T1000 (cell line): Measurements from ENCODE around the gene UVSSA.
"Not testable (repeated sequence)": the region's sequence is repeated elsewhere in the genome, so short reads cannot be mapped to it uniquely, and the experiment has no call there.

ENCODE experiments used
- DNase-seq: peaks from one replicate; lab custom pipeline; 2025; ENCODE audit warnings: mixed read lengths; lab: John Stamatoyannopoulos, UW

Gene UVSSA

DNA sequence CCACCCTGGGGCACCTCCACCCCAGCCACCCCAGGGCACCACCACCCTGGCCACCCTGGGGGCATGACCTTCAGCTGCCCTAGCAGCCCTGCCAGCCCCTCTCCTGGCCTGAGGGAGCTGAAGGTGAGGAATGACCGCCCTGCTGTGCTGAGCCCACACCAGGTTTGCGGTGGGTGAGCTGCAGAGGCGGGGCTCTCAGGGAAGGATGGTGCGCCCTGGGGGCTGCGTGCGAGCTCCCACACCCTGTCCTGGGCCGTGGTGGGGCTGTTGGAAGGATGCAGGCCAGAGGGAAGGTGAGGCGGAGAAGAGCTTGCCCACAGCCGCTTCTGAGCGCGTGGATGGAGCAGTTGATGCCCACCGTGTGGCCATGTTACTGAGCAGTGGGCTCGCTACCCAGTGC, 17.7 kb downstream of the UVSSA start:
- DNase-seq, result no peak

DNA sequence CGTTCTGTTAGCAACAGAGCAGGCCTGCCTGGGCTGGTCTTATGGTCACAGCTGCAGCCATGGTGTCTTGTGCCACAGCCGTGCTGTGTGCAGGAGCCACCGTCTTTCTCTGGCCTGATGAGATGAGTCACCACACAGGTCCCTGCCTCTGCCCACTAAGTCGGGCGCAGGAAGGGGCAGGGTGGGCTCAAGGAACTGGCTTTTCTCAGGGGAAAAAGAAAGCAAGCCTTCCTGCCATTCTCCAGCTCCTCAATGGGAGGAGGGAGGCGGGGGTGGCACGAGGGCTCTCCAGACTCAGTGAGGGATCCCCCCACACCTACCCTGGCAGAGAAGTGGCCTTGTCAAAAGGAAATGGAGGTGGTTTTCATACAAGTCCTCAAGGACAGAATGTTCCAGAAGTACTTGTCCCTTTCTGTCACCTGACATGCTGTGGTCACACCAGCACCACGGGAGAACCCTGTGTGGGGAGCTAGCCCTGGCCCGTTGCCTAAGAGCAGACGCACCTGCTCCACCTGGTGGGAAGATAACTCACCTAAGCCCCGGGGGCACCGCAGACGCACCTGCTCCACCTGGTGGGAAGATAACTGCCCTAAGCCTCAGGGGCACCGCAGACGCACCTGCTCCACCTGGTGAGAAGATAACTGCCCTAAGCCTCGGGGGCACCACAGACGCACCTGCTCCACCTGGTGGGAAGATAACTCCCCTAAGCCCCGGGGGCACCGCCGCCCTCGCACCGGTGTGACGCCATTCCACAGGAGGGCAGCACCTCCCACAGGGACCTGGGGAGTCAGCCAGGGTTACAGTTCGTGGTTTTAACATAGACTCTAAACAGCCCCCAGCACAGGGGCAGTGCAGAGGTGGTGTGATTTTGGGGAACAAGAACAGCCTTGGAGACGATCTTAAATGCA, 18.5 kb downstream of the UVSSA start:
- DNase-seq, result no peak

DNA sequence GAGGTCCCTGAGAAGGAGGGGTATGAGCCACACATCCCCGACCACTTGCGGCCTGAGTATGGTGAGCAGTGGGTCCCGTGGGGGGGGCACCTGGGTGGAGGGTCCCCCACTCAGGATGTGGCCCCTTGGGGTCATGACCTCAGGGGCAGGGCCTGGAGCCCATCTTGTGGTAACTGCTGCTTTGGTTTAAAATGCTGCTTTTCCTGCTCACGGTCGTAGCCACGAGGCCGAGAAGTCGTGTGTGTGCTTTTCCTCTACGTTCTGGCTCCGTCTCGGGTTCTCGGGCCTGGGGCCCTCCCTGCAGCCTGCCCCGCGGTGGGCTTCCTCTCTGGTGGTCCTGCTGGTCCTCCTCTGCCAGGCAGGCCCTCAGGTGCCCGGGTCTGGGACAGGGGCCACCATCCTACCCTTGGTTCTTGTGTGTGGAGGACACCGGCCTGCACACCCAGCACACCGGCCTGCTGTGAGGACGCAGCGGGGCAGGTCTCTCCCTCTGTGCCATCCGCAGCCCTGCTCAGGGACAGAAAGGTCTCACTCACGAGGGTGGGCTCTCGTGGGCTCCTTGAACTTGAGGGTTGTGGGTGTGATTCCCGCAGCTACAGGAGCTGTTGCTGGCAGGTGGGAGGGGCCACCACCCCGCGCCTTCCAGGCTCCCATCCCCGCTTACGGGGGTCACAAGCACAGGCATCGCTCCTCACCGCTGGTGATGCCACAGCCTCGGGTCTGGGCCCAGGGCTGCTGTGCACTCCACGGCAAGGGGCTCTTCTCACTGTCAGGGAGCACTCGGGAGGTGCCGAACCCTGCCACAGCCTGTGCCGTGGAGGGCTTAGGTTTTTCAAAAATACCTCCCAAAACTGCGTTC, 19.6 kb downstream of the UVSSA start:
- no peak for DNase-seq

DNA sequence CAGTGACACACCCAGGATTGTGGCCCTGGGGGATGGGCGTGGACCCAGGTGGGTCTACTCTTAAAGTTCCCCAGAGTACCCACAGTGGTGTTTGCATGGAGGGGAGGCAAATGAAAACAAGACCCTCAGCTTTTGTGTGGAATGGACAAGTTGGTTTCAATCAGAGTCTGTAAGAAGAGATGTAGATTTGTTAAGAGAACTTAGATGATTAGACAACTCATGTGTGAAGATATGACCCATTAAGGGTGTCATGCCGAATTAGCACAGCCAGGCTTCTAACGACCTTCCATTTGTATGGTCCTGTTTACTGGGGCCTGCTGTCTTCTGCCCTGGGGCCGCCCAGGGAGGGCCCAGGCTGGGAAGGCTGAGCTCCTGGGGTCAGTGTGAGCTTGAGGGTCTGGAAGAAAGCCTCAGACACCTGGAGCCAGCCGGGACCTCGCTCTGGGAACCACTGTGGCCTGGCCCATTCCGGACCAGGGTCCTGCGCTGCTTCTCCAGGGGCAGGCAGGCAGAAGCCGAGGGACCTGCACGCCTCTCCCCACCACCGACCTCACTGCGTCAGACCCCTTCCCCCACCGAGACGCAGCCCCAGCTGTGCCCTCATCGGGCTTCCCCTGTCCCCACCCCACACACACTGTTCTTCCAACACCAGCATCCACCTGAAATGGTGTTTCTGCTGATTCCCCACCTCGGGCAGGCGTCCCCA, 20.4 kb downstream of the UVSSA start:
- no peak for DNase-seq

DNA sequence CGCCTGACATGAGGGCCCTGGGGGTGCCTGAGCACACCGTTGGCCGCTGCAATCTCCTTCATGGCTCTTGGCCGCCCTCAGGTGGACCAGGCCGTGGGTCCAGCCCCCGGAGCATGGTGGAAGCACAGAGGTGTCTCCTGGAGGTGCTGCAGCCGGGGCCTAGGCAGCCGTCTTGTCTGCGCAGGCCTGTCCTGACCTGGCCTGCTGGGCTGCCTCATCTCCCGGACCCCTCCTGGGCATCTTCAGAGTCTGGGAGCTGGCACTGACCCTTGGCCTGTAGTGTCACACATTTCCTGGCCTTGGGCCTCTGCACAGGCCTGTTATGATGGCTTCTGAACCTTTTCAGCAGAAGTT, 20.9 kb downstream of the UVSSA start:
- no peak for DNase-seq

DNA sequence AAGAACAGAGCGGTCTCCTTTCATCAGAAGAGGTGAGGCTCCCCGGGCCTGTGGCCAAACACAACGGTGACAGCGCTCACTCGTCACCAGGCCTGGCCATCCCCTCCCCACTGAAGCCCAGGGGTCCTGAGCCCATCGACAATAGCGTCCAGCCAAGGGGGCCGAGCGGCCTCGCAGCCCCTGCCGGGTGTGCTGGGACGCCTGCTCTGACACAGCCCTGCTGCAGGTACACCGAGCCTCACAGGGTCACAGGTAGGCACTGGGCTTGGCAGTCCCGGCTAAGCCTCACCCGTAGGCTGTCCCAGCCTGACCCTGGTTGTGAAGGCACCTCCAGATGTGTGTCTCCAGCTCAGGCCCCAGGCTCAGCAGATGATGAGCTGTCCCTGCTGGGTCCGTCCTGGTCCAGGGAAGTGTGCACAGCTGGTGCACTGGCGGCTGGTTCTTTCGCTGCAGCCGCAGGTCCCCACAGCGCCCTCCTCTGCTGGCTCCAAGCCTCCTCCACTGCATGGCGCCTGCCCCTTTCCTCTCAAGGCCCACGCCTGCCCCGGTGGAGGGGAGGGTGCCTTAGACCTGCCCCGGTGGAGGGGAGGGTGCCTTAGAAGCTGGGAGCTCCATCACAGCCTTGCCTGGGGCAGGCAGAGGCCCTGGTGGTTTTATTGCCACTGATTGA, 21.5 kb downstream of the UVSSA start:
- no peak for DNase-seq

DNA sequence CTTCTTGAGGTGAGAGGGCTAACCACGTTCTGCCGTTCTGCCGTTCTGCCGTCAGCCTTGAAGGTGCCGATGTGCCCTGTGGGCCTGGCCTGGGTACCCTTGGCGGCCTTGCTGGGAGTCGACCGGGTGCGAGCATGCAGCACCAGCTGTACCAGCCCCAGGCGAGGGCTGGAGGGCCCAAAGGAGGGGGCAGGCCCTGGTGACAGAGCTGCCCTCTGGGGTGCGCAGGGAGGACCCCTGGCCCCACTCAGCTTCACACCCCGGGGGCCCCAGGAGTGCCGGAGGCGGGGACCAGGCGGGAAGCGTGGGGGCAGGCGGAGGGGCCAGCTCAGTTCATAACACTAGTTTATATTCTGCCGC, 22.1 kb downstream of the UVSSA start:
- no peak for DNase-seq

DNA sequence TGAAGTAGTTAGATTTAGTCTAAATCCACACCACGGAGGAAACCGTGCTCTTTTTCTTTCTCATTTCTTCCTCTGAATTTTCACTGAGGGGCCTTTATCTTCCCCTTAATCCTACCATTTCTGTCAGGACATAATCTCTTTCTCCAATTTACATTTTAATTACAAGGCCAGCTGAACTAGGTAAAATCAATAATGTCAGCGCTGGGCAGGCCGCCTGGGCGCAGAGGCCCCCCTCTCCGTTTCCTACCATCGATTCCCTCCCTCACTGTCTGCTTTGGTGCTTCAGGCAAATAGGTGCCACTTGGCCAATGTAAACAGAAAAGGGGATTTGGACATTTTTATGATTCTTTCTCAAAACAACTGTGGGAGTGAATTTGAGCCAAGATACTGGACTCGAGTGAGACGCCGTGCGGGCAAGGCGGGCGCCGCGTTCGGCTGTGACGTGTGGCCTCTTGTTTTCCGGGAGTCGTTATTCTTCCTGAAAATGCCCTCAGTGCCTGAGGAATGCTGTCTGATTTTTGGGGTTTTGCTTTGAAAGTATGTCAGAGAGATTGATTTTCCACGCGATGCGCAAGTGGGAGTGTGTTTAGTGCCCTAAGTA, 22.6 kb downstream of the UVSSA start:
- no peak for DNase-seq

DNA sequence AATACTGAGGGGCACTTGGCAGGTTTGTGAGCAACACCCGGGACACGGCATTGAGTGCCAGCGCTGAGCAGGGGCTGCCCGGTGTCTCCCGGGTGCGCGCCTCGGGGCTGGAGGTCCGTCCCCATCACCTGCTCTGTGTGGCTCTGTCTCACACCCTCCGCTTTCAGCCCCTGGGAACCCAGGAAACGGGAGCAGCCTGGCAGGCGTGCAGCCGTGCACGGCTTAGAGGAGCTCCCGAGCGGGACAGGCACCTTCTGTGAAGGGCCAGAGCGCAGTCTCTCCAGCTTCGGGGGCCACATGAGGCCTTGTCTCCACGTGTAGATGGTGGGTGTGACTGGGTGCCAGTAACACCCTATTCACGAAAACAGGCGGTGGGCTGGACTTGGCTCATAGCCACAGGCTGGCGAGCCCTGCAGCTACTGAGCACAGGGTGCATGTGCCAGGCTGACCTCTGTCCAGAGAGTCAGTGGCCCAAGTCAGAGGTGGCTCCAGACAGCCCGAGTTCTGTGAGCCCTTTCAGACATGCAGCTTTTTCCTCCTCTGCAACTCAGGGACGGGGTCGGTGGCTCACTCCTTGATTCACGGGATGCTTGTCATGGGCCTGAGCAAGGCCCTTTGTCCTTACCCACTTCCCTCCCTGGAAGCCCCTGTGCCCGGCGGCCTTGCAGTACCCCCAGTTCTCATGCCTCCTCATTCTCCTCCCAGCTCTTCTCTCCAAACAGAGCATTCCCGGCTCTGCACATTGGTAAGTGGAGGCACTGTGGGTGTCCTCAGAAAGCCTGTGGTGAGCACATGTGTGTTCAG, 23.5 kb downstream of the UVSSA start:
- no peak for DNase-seq

DNA sequence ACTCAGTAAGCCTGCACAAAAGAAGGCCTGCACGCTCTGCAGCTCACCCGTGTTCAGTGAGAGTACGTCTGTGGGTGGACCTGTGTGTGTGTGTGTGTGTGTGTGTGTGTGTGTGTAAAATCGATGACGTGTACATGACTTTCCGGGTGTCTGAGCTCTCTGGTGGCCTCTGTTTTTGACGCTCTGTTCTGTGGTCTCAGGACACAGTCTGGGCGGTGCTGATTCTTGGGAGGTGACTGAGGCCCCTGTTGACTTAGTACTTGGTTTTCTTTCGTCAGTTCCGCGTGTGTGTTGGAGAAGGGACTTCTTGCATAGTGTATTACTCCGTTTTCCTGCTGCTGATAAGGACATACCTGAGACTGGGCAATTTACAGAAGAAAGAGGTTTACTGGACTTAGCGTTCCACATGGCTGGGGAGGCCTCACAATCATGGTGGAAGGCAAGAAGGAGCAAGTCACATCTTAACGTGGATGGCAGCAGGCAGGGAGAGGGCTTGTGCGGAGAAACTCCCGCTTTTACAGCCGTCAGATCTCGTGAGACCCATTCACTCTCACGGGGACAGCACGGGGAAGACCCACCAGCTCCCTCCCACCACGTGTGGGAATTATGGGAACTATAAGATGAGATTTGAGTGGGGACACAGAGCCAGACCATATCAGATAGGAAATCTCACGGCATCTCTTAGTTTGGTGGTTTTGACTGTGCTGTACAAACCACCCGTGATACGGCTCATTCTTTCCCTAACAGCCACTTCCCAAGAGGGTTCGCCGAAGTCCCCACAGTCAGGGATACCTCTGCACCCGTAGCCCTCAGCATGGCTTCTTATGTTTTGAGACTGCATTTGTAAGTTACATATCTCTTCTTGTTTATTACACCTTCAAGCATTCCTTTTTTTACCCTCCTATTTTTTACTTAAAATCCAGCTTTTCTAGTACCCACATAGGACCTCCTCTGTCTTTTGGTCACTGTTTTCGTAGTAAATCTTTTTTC, 24.5 kb downstream of the UVSSA start:
- DNase-seq, result no peak

DNA sequence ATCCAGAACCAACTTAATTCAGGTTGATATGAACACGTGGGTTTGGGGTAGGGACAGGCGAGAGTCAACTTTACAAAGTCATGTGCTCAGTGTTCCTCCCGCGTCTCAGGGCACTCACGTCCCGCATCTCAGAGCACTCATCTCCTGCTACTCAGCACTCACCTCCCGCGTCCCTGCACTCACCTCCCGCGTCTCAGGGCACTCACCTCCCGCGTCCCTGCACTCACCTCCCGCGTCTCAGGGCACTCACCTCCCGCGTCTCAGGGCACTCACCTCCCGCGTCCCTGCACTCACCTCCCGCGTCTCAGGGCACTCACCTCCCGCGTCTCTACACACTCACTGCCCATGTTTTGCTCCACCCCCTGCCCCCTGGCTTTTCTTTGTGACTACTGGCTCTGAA, 25.6 kb downstream of the UVSSA start:
- not testable (repeated sequence) for DNase-seq

DNA sequence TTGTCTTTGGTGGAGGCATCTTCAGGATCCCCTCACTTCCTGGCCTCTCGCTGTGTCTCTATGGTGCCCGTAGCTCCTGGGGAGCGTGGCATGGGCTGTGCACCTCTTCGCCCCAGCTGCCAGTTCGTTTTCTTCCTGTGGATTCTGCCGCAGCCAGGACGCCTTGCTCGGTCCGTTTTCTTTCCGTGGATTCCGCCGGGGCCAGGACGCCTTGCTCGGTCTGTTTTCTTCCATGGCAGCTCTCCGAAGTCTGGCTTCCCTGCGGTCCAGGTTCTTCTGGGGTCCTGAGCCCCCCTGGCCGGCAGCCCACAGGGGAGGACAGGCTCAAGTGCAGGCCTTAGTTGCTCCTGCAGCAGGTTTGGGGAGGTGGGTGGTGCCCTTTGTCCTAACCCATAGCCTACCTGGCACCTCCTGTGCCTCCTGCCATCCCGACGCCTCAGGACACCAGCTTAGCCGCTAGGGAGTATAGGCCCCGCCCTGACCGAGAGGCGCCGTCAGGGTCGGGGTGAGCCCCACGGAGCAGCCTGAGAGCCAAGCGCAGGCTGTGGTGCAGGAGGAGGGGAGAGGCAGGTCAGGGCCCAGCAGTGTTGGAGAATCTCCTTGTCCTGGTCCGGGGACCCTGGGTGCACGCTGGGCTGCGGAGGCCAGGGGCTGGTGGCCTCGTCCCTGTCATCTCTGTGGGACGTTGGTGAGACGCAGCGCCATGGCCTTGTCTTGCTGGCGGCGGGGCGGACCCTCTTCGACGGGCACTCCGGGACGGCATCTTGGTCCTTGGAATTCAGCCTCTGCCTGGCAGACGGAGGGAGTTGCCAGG, 27.1 kb downstream of the UVSSA start:
- no peak for DNase-seq

DNA sequence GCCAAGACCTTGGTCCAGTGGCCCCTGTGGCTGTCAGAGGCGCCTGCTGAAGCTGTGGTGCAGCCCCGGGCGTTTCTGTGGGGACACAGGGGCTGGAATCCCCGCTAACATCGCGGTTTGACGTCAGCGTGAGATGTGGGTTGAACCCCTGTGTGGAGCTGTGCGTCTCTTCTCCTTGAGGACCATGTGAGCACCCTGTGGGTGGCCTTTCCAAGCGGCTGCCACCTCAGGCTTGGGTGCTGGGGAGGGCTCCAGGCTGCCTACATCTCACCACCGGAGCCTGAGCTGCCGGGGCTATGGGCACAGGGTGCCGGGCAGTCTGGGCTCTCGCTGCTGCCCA, 27.7 kb downstream of the UVSSA start:
- DNase-seq, result no peak

DNA sequence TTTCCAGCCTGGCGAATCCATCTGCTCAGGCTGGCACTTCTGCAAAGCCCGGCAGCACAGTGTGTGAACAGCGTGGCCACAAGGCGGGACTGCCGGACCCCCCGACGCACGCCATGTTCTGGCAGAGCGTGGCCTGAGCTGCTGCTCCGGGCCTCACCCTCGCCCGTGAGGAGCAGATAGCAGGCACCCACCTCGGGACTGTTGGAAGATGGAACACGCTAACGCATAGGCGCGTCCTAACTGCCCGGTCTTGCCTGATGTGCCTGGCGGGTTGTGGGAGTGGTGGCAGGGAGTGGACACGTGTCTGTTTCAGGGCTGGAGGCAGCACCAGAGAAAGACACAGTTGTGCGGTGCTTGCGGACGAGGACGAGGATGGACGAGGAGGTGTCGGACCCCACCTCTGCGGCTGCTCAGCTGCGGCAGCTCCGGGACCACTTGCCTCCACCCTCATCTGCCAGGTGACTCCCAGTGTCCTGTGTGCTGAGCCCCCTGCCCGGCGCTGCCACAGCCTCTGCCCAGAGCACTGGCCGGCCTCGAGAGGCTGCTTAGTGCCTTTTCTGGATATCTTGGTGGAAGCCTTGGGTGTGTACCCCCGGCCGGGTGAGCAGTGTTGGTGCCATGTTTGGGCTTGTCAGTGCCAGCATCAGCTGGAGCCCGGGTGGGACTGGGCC, 28.2 kb downstream of the UVSSA start:
- no peak for DNase-seq

DNA sequence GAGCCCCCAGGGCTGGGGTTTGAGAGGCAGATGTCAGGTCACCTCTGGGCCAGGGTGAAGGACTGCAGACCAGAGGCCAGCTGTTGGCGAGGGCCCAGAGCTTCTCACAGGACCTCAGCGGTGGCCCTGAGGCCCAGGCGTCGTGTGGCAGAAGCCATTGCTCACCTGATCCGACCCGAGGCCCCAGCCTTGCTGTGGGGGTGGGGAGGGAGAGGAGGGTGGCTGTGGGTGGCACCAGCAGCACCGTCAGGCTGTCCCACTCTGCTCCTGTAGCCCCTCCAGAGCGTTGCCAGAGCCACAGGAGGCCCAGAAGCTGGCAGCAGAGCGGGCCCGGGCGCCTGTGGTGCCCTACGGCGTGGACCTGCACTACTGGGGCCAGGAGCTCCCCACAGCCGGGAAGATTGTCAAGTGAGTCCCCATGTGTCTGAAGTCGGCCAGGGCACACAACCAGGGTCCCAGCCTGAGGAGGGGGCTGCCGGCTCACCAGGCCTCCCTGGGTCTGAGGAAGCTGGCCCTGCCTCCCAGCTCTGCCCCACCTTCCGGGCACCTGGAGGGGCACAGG, 28.8 kb downstream of the UVSSA start:
- no peak for DNase-seq

DNA sequence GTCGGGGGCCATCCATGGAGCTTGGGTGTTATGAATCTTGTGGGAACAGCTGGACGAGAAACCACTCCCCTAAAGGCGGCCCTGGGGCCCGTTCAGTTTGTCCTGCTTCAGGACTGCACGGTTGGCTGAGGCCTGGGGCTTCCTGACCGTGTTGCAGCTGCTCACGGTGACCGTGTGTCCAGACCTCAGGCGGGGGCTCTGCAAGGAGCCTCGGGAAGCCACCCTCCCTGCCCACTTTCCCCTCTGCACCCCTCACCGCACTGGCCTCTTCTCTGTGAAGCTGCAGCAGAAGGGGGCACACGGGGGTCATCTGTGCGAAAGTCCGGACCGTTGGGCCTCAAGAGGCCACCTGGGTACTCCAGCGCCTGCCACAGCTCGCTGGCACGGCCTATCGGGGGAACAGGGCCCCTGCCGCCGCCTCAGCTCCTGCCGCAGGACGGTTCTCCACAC, 29.4 kb downstream of the UVSSA start:
- DNase-seq, result no peak

DNA sequence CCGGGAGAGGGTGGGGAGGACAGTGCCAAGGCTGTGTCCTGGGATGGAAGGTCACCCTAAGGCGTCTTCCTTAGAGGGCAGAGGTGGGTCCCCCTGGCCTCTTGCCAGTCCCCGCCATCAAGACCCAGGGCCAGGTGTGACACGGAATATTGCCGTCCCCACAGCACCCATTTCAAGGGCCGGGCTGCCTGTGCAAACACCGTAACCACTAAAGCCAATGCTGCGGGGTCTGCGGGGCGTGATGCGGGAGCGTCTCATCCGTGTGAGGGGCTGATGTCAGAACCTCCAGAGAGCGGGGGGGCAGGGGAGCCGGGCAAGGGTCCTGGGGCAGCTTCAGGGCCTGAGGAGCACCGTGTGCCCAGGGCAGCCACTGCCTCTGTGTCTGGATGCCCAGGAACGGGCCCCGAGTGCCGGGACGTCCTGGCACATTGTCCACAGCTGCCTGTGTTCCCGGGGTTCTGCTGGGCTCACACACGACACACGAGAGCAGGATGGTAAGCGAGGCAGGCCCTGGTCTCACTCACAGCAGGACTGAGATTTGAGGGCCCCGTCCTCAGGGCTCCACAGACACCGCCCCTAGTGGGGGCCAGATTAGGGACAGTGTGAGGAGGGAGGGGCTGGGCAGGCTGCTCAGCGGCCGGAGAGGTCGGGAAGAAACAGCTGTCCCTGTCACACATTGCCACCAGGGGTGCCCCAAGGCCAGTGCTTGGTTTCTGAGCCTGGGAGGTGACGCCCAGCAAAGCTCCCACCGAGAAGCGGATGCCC, 30.0 kb downstream of the UVSSA start:
- no peak for DNase-seq
